GM12878 (cell line): ENCODE results near the gene WDR12. TPM values are rescaled to one million over a fixed set of nuclear protein-coding genes. Genes with fewer than 3 reads are reported as not detected.

Experiments
- CREM ChIP-seq: IDR thresholded peaks from 2 replicates; pipeline ENCODE4 v1.6.1; 2014; ENCODE audit warnings: antibody characterized with exemption, low read depth
- MXI1 ChIP-seq: fragments of 150-350 bp; IDR thresholded peaks from 2 replicates; pipeline ENCODE4 v1.6.1; 2011; ENCODE audit warnings: low read depth, mild to moderate bottlenecking, inconsistent platforms, low read length, improper control_type of control experiment
- SIX5 ChIP-seq: IDR thresholded peaks from 2 replicates; pipeline ENCODE4 v1.6.1; 2011; ENCODE audit warnings: mild to moderate bottlenecking, low read depth, low read length, moderate library complexity; ENCODE audit not compliant: severe bottlenecking
- ZSCAN29 ChIP-seq: fragments of 450-650 bp; IDR thresholded peaks from 2 replicates; pipeline ENCODE4 v1.6.1; 2017; ENCODE audit warnings: mild to moderate bottlenecking, moderate library complexity
- polyA plus RNA-seq, 11 experiments: library from polyadenylated mRNA; depleted of rRNA in 4 of 11; unstranded in 6 of 11; stranded (reverse) in 5 of 11; fragments of >200 nt; fragmentation: Nextera tagmentation in 4 of 11; fragmentation: Illumina TruSeq in 1 of 11; extraction: Ambion mirVana in 4 of 11; extraction: Trizol in 1 of 11; gene quantifications; 1 replicate in 1 of 11; 2 replicates in 10 of 11; pipeline versions ENCODE4 v1.2.1 to v1.2.3, GENCODE V29; 2011 to 2016; ENCODE audit warnings: inconsistent platforms in 2 of 11, missing spikeins in 2 of 11, low read depth in 1 of 11
- total RNA-seq, 4 experiments: library from RNA; depleted of rRNA in 3 of 4; stranded (reverse); fragments of >200 nt in 3 of 4; fragmentation: Illumina TruSeq in 1 of 4; extraction: Trizol in 1 of 4; gene quantifications; 2 replicates each; pipeline versions ENCODE4 v1.2.1 to v1.2.3, GENCODE V29; 2013 to 2021
- TF ChIP-seq, protein P1 (sequence below): fragments of 450-650 bp; IDR thresholded peaks from 2 replicates; pipeline ENCODE4 v1.6.1; 2017; ENCODE audit warnings: mild to moderate bottlenecking, moderate library complexity
- TF ChIP-seq, protein P2 (sequence below): fragments of 450-650 bp; IDR thresholded peaks from 2 replicates; pipeline ENCODE4 v1.6.1; 2016; ENCODE audit warnings: mild to moderate bottlenecking
- TF ChIP-seq, protein P3 (sequence below): fragments of 450-650 bp; IDR thresholded peaks from 2 replicates; pipeline ENCODE4 v1.6.1; 2017; ENCODE audit warnings: low read depth, mild to moderate bottlenecking, moderate library complexity
- TF ChIP-seq, protein P4 (sequence below): fragments of 450-650 bp; IDR thresholded peaks from 2 replicates; pipeline ENCODE4 v1.6.1; 2017; ENCODE audit warnings: mild to moderate bottlenecking, low read depth, inconsistent platforms; ENCODE audit not compliant: poor library complexity, severe bottlenecking

The WDR12 gene
- total and polyA plus RNA-seq, 10 of the 15 experiments (the other 5 are each of a cell fraction or from before 2014, with no cell fraction given): 52.9 to 256 (median 108) TPM

DNA sequence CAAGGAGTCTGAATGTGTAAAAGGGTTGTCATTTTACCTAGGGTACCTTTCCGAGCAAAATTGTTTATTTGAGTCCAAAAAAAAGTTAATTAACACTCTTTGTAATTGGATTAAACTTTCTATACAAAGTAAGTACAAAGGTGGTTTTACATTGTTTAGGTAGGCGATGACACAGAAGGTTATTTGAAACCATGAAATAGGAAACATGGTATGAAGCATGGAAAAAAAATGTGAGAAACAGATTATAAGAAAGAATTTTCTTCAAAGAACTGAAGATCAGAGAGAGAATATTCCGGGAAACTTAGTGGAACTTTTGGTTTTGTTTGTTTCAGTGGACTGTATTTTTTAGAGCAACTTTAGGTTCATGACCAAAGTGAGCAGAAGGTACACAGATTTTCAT, 33.3 kb upstream of the WDR12 start (continued):
- TF ChIP-seq, protein P1, sequence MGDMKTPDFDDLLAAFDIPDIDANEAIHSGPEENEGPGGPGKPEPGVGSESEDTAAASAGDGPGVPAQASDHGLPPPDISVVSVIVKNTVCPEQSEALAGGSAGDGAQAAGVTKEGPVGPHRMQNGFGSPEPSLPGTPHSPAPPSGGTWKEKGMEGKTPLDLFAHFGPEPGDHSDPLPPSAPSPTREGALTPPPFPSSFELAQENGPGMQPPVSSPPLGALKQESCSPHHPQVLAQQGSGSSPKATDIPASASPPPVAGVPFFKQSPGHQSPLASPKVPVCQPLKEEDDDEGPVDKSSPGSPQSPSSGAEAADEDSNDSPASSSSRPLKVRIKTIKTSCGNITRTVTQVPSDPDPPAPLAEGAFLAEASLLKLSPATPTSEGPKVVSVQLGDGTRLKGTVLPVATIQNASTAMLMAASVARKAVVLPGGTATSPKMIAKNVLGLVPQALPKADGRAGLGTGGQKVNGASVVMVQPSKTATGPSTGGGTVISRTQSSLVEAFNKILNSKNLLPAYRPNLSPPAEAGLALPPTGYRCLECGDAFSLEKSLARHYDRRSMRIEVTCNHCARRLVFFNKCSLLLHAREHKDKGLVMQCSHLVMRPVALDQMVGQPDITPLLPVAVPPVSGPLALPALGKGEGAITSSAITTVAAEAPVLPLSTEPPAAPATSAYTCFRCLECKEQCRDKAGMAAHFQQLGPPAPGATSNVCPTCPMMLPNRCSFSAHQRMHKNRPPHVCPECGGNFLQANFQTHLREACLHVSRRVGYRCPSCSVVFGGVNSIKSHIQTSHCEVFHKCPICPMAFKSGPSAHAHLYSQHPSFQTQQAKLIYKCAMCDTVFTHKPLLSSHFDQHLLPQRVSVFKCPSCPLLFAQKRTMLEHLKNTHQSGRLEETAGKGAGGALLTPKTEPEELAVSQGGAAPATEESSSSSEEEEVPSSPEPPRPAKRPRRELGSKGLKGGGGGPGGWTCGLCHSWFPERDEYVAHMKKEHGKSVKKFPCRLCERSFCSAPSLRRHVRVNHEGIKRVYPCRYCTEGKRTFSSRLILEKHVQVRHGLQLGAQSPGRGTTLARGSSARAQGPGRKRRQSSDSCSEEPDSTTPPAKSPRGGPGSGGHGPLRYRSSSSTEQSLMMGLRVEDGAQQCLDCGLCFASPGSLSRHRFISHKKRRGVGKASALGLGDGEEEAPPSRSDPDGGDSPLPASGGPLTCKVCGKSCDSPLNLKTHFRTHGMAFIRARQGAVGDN: no peak
- TF ChIP-seq, protein P2, sequence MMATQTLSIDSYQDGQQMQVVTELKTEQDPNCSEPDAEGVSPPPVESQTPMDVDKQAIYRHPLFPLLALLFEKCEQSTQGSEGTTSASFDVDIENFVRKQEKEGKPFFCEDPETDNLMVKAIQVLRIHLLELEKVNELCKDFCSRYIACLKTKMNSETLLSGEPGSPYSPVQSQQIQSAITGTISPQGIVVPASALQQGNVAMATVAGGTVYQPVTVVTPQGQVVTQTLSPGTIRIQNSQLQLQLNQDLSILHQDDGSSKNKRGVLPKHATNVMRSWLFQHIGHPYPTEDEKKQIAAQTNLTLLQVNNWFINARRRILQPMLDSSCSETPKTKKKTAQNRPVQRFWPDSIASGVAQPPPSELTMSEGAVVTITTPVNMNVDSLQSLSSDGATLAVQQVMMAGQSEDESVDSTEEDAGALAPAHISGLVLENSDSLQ: no peak
- TF ChIP-seq CREM (no peak), MXI1 (no peak), SIX5 (no peak), ZSCAN29 (no peak)
- TF ChIP-seq, protein P3, sequence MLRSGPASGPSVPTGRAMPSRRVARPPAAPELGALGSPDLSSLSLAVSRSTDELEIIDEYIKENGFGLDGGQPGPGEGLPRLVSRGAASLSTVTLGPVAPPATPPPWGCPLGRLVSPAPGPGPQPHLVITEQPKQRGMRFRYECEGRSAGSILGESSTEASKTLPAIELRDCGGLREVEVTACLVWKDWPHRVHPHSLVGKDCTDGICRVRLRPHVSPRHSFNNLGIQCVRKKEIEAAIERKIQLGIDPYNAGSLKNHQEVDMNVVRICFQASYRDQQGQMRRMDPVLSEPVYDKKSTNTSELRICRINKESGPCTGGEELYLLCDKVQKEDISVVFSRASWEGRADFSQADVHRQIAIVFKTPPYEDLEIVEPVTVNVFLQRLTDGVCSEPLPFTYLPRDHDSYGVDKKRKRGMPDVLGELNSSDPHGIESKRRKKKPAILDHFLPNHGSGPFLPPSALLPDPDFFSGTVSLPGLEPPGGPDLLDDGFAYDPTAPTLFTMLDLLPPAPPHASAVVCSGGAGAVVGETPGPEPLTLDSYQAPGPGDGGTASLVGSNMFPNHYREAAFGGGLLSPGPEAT: no peak
- TF ChIP-seq, protein P4, sequence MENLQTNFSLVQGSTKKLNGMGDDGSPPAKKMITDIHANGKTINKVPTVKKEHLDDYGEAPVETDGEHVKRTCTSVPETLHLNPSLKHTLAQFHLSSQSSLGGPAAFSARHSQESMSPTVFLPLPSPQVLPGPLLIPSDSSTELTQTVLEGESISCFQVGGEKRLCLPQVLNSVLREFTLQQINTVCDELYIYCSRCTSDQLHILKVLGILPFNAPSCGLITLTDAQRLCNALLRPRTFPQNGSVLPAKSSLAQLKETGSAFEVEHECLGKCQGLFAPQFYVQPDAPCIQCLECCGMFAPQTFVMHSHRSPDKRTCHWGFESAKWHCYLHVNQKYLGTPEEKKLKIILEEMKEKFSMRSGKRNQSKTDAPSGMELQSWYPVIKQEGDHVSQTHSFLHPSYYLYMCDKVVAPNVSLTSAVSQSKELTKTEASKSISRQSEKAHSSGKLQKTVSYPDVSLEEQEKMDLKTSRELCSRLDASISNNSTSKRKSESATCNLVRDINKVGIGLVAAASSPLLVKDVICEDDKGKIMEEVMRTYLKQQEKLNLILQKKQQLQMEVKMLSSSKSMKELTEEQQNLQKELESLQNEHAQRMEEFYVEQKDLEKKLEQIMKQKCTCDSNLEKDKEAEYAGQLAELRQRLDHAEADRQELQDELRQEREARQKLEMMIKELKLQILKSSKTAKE: no peak
